ENCODE data around the gene DRAP1. TPM values are rescaled to one million over a fixed set of nuclear protein-coding genes. Genes with fewer than 3 reads are reported as not detected.

The DRAP1 gene
- total RNA-seq, 2 donors from 2014 or later, result 72.1 to 83.1 TPM

DNA sequence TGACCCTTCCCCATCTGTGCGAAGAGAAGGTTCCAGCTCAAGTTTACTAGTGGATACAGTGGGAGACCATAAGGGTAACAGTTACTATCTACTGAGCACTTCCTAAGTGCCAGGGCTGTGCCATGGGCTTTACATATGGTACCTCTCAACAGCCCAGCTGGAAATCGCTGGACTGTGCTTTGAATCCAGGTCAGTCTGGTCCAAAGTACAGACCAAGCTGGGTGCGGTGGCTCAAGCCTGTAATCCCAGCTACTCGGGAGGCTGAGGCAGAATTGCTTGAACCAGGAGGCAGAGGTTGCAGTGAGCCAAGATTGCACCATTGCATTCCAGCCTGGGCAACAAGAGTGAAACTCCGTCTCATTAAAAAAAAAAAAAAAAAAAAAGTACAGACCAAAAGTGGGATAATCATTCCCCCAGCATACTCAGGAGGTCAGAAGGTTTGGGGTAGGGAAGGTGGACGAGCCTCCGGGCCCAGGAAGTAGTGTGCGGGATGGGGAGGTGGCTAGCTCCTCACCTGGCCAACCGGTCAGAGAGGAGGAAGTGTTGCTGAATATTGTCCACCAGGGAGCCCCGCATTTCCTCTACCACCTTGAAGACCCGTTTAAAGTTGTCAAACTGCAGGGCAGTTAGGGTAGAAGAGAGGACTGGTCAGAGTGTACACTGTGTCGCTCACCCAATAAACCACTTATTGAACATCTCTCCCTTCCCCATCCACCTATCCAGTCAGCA, 33.3 kb upstream of the DRAP1 start:
- H3K27ac ChIP-seq, result no peak overlapping the region
- no peak for DNase-seq (ENCODE audit: low spot score)
- H3K4me3 ChIP-seq, result no peak overlapping the region
- no peak for TF ChIP-seq CTCF (IDR thresholded peaks at IDR 0.05)
- H3K9me3 ChIP-seq, result no peaks in the 10 kb centered on the region
- H3K27me3 ChIP-seq, result no peaks in the 10 kb centered on the region
- peaks cover 0 to 43% of the 10 kb centered on the region in 2 donors for H3K4me1 ChIP-seq
- peaks cover 30% of the 10 kb centered on the region for H3K36me3 ChIP-seq

GRCh38 chr11:65886826-65887722, 32.2 kb upstream of the DRAP1 start:
- TF ChIP-seq CTCF (IDR thresholded peaks at IDR 0.05), result no peak
- H3K27me3 ChIP-seq, result no peaks in the 10 kb centered on the region
- no peak for DNase-seq (ENCODE audit: low spot score)
- peaks cover 0 to 54% of the 10 kb centered on the region in 2 donors for H3K4me1 ChIP-seq
- H3K9me3 ChIP-seq, result no peaks in the 10 kb centered on the region
- peaks cover 30% of the 10 kb centered on the region for H3K36me3 ChIP-seq
- peak overlapping the region in 1 of 2 donors; percentile 100 for H3K27ac ChIP-seq
- H3K4me3 ChIP-seq, result peak overlapping the region; percentile 64 to 73

DNA sequence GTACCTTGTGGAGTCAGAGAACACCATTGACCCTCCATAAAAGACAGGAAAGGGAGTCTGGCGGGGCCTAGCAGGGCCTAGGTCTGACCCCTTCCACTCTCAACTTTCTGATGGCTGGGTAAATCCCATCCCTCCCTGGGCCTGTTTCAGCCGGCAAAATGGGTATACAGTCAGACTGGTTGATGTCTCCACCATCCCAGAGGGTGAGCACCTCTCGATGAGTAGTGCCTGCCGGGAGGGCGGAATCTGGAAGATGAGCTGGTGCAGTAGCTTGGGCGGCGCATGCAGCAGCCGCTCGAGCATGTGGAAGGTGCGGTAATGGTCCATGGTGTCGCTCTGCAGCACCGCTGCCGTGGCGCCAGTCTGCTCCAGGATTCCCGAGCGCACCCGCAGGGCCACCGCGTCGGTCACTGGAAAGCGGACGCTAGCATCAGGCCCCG, 31.5 kb upstream of the DRAP1 start:
- no peaks in the 10 kb centered on the region for H3K27me3 ChIP-seq
- H3K4me3 ChIP-seq, result peak overlapping the region; percentile 64 to 73
- TF ChIP-seq CTCF (IDR thresholded peaks at IDR 0.05), result no peak
- H3K9me3 ChIP-seq, result no peaks in the 10 kb centered on the region
- no peak for DNase-seq (ENCODE audit: low spot score)
- H3K36me3 ChIP-seq, result peaks cover 29% of the 10 kb centered on the region
- H3K27ac ChIP-seq, result peak overlapping the region; percentile 96 to 100
- H3K4me1 ChIP-seq, result peaks cover 0 to 61% of the 10 kb centered on the region in 2 donors

DNA sequence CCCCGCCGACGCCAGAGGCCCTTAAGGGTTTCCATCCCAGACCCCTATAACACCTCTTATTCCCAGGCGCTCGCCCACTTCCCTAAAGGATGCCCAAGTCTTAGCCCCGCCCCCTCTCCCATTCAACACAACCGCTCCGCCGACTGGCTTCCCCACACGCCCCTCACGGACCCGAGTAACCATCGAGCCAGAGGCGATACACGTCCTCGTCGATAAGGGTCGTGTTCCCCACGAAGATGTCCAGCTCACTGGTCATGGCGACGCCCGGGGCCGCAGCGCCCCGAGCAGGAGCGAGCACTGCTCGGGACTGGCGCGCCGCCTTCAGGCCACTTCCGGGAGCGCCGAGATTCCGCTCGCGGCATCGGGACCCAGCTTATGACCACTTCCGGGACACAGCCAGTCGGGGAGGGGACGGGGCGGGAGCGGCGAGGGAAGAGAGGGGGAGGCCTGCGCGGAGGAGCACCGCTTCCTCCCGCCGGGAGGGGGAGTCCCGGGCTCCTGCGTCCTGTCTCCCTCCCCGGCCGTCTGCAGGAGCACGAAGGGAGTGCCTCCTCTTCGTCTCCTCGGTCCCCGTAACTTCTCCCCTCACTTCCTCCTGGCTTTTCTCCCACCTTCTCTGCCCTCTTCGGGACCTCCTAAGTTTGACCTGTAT, 30.9 kb upstream of the DRAP1 start, which contains the start of gene FIBP:
Gene FIBP, minus strand, starts transcription at position 309 of the 652 bp plus-strand sequence. Its CDS starts 53 bp downstream, at position 256.
- peak; percentile 82 to 87 for TF ChIP-seq CTCF (IDR thresholded peaks at IDR 0.05)
- H3K27me3 ChIP-seq, result no peaks in the 10 kb centered on the region
- H3K4me1 ChIP-seq, result peaks cover 0 to 66% of the 10 kb centered on the region in 2 donors
- peak within 1 kb of the TSS; percentile 96 to 100 for H3K27ac ChIP-seq
- H3K4me3 ChIP-seq, result peak within 1 kb of the TSS; percentile 64 to 73
- H3K9me3 ChIP-seq, result no peaks in the 10 kb centered on the region
- H3K36me3 ChIP-seq, result peaks cover 24% of the 10 kb centered on the region
- DNase-seq (ENCODE audit: low spot score), result peak; percentile 98

- Histone ChIP-seq H3K4me1 (peaks cover 0 to 70% of the 10 kb centered on the region in 2 donors), H3K27me3 (no peaks in the 10 kb centered on the region), H3K9me3 (no peaks in the 10 kb centered on the region), H3K4me3 (peak within 1 kb of the TSS; percentile 73 to 90), H3K27ac (peak within 1 kb of the TSS; percentile 96 to 100), H3K36me3 (peaks cover 4% of the 10 kb centered on the region)
- peak in 1 of 2 donors; percentile 29 for TF ChIP-seq CTCF (IDR thresholded peaks at IDR 0.05)
- peak; percentile 100 for DNase-seq (ENCODE audit: low spot score)
Observed at GRCh38 chr11:65890324-65891218, 28.7 kb upstream of the DRAP1 start, which contains the start of gene CCDC85B. Gene CCDC85B, plus strand, starts transcription at chr11:65890673. Its CDS starts 111 bp downstream, at chr11:65890784.
